Sigmoid colon (tissue), 4 donors: ENCODE results near the gene EPB41L3.
"Not testable (repeated sequence)": the region's sequence is repeated elsewhere in the genome, so short reads cannot be mapped to it uniquely, and the experiment has no call there.

ENCODE experiments used
- EP300 ChIP-seq, 4 donors: sonication (generic); formaldehyde crosslinking; IDR thresholded peaks; one replicate each; pipeline ENCODE4 v1.6.1; 2017; ENCODE audit warnings: antibody characterized with exemption in 4 of 4
- POLR2A ChIP-seq, 2 donors: fragments of 450-650 bp; IDR thresholded peaks; one replicate each; pipeline ENCODE4 v1.6.1; 2016; ENCODE audit warnings: antibody characterized with exemption in 2 of 2, mild to moderate bottlenecking in 2 of 2, moderate library complexity in 2 of 2
- POLR2AphosphoS5 ChIP-seq, 4 donors: sonication (generic); formaldehyde crosslinking; IDR thresholded peaks; one replicate each; pipeline ENCODE4 v1.6.1; 2017; ENCODE audit warnings: antibody characterized with exemption in 4 of 4

DNA sequence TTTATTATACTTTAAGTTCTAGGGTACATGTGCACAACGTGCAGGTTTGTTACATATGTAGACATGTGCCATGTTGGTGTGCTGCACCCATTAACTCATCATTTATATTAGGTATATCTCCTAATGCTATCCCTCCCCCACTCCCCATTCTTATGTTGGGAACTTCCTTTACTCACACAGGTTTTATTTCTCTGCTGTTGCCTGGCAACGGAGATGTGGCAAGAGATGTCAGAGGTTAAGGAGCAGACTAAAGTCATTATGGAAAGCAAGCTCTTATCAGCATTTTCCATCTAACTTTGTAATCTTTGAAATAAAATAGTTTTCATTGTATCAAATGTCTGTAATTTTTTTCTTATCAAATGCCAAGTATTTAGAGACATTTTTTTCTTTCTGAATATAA, 26.8 kb upstream of the EPB41L3 start:
- TF ChIP-seq POLR2AphosphoS5, POLR2A, EP300 (IDR thresholded peaks at IDR 0.05): not testable (repeated sequence)
